Lung (tissue), 13 donors: Measurements from ENCODE around the gene SMIM10L2A. TPM values are rescaled to one million over a fixed set of nuclear protein-coding genes. Genes with fewer than 3 reads are reported as not detected.
A peak's percentile ranks its signal among the peaks of the same experiment; 100 is the strongest.

Source experiments
- ATAC-seq: fragments of 200-7000 bp; cut with Tn5 transposase; one replicate; pipeline ENCODE4 v1.9.1; 2020; ENCODE audit warnings: moderate number of reproducible peaks; ENCODE audit not compliant: insufficient read depth, low FRiP score
- DNase-seq, 3 donors: peaks; one replicate each; pipeline ENCODE4 v3.0.0-alpha.2; 2013 to 2017
- H3K27ac ChIP-seq, 2 donors: one replicate each; pipeline ENCODE4 v1.5.1; 2013; ENCODE audit warnings: mild to moderate bottlenecking in 2 of 2, moderate library complexity in 2 of 2, control low read depth in 1 of 2, inconsistent platforms in 1 of 2, low read depth in 1 of 2, low read length in 1 of 2
- H3K27me3 ChIP-seq, 3 donors: one replicate each; pipeline ENCODE4 v1.5.1; 2013; ENCODE audit warnings: low read length in 2 of 3; ENCODE audit not compliant: control insufficient read depth in 3 of 3, insufficient read depth in 3 of 3
- H3K36me3 ChIP-seq, 4 donors: one replicate each; pipeline ENCODE4 v1.5.1; 2013; ENCODE audit warnings: low read length in 4 of 4, mild to moderate bottlenecking in 1 of 4, moderate library complexity in 1 of 4; ENCODE audit not compliant: control insufficient read depth in 4 of 4, insufficient read depth in 4 of 4
- H3K4me1 ChIP-seq, 5 donors: one replicate each; pipeline ENCODE4 v1.5.1; 2013; ENCODE audit warnings: low read length in 5 of 5, mild to moderate bottlenecking in 2 of 5, moderate library complexity in 1 of 5; ENCODE audit not compliant: control insufficient read depth in 5 of 5, insufficient read depth in 5 of 5
- H3K4me3 ChIP-seq: one replicate; pipeline ENCODE4 v1.5.1; 2013; ENCODE audit warnings: mild to moderate bottlenecking, control low read depth, moderate library complexity
- H3K9ac ChIP-seq, 2 donors: one replicate each; pipeline ENCODE4 v1.5.1; 2013; ENCODE audit warnings: low read length in 2 of 2, control low read depth in 1 of 2; ENCODE audit not compliant: insufficient read depth in 1 of 2
- H3K9me3 ChIP-seq, 4 donors: one replicate each; pipeline ENCODE4 v1.5.1; 2013; ENCODE audit warnings: low read length in 3 of 4, mild to moderate bottlenecking in 1 of 4, moderate library complexity in 1 of 4; ENCODE audit not compliant: control insufficient read depth in 4 of 4, insufficient read depth in 3 of 4
- WGBS, 2 donors: extraction: QIAGEN DNeasy Blood & Tissue Kit; methylation state at CpG; one replicate each; pipeline ENCODE4 v1.1.7; 2013; 5-methylcytosine and 5-hydroxymethylcytosine counted together
- polyA plus RNA-seq, 2 donors: library from polyadenylated mRNA; stranded (reverse); fragments of 200-250 nt; gene quantifications; one replicate each; pipeline ENCODE4 v1.2.1, GENCODE V29; 2013
- small RNA-seq: library from RNA; depleted of rRNA; stranded (forward); fragments of <200 nt; gene quantifications from one replicate; pipeline ENCODE3, GENCODE V24; 2014; ENCODE audit warnings: low replicate concordance
- total RNA-seq, 2 donors: library from RNA; depleted of rRNA in 1 of 2; stranded (reverse); fragments of >200 nt in 1 of 2; gene quantifications; one replicate each; pipeline ENCODE4 v1.2.1, GENCODE V29; 2014 to 2021
- TF ChIP-seq, protein P1 (sequence below): IDR thresholded peaks from 2 replicates; pipeline ENCODE4 v1.5.1; 2012; ENCODE audit warnings: mild to moderate bottlenecking; ENCODE audit errors: control extremely low read depth, extremely low read depth
- donor health status: control.
- donor health status: control.
- donor health status: Bipolar disorder and iron deficiency.
- donor health status: healthy.
- donor health status: DM: yes; HTN: yes; CAD: no.

SMIM10L2A gene
- total and polyA plus RNA-seq, 4 donors: 0.48 to 2.4 (median 1.6) TPM

DNA sequence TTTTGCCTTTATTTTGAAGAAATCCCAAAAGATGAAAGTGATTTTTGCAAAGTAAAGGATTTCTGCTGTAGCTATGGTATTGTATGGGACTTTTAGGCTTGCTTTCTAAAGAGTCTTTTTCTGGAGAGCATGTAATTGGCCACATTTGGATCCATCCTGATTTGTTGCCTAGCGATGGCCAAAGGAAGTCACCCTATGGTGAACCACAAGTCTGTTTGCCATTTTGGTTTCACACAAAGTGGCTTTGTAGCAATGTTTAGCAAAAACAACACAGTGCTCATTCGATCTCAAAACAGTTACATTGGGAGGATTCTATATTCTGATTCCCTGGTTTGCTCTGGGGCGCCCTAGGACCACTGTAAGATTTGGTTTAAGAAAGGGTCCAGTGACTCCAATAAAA is 54.6 kb downstream of the SMIM10L2A start:
- Histone ChIP-seq H3K36me3 (no peaks in the 10 kb centered on the region), H3K4me1 (no peaks in the 10 kb centered on the region), H3K27ac (no peak overlapping the region), H3K9ac (no peak overlapping the region), H3K4me3 (no peak overlapping the region), H3K27me3 (peaks cover 0 to 14% (median 11%) of the 10 kb centered on the region in 3 donors), H3K9me3 (no peaks in the 10 kb centered on the region)
- 65 to 71% methylated on average over 3 of the region's 3 CpGs for WGBS, 2 donors
- no peak for ATAC-seq
- no peak for DNase-seq
- TF ChIP-seq, protein P1, sequence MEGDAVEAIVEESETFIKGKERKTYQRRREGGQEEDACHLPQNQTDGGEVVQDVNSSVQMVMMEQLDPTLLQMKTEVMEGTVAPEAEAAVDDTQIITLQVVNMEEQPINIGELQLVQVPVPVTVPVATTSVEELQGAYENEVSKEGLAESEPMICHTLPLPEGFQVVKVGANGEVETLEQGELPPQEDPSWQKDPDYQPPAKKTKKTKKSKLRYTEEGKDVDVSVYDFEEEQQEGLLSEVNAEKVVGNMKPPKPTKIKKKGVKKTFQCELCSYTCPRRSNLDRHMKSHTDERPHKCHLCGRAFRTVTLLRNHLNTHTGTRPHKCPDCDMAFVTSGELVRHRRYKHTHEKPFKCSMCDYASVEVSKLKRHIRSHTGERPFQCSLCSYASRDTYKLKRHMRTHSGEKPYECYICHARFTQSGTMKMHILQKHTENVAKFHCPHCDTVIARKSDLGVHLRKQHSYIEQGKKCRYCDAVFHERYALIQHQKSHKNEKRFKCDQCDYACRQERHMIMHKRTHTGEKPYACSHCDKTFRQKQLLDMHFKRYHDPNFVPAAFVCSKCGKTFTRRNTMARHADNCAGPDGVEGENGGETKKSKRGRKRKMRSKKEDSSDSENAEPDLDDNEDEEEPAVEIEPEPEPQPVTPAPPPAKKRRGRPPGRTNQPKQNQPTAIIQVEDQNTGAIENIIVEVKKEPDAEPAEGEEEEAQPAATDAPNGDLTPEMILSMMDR: no peak

DNA sequence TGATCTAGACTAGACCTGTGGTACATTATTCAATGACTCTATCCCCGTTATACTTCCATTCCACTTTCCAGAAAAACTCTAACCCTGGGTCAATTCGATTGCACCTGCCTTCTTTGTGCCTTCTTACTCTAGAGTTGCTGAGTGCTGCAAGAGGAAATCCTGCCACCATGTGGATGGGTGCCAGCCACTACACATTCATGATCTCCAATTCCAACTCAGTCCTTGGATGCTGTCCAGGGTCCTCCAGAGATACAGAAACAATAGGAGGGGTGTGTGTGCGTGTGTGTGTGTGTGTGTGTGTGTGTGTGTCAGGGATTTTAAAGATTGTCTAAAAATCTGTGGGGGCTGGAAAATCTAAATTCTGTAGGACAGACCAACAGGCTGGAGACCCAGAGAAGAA is 55.8 kb downstream of the SMIM10L2A start:
- Histone ChIP-seq H3K9me3 (no peaks in the 10 kb centered on the region), H3K4me1 (no peaks in the 10 kb centered on the region), H3K36me3 (no peaks in the 10 kb centered on the region), H3K4me3 (no peak overlapping the region), H3K27ac (no peak overlapping the region), H3K9ac (no peak overlapping the region), H3K27me3 (peaks cover 0 to 13% (median 9%) of the 10 kb centered on the region in 3 donors)
- DNase-seq (peak; percentile 79 to 90 (median 83)), ATAC-seq (no peak)
- TF ChIP-seq, protein P1: no peak
- WGBS, 2 donors: 0 to 12% methylated on average over 3 of the region's 3 CpGs

Small RNAs within 50 kb of the gene (small RNA-seq; reads per million reads assigned to genes)
- gene RNA5SP515: not detected

Other genes starting within 250 kb of the SMIM10L2A start
- gene ETDA, start 169.9 kb upstream of the SMIM10L2A start, total RNA-seq: not detected
- gene ETDA, start 169.9 kb upstream of the SMIM10L2A start, polyA plus RNA-seq: not detected
- gene ETDC, start 112.5 kb upstream of the SMIM10L2A start, total RNA-seq: not detected
- gene ETDC, start 112.5 kb upstream of the SMIM10L2A start, polyA plus RNA-seq: not detected
- gene ZNF75D, start 77.8 kb upstream of the SMIM10L2A start, total RNA-seq: 10 to 100 TPM; 10.3 to 25.3 TPM
- 1 to 10 TPM; 5.9 to 9.4 TPM for gene ZNF75D, start 77.8 kb upstream of the SMIM10L2A start, polyA plus RNA-seq
- 10 to 100 TPM in 1 of 2 donors, 1 to 10 TPM in 1; 5.9 to 16.8 TPM for gene ZNF449, start 77.1 kb upstream of the SMIM10L2A start, total RNA-seq
- 1 to 10 TPM; 1.9 to 4.9 TPM for gene ZNF449, start 77.1 kb upstream of the SMIM10L2A start, polyA plus RNA-seq
- 10 to 100 TPM in 1 of 2 donors, 1 to 10 TPM in 1; 6.8 to 19.6 TPM for gene INTS6L, start 98.7 kb downstream of the SMIM10L2A start, total RNA-seq
- gene INTS6L, start 98.7 kb downstream of the SMIM10L2A start, polyA plus RNA-seq: 10 to 100 TPM in 1 of 2 donors, 1 to 10 TPM in 1; 3.5 to 10.7 TPM